H1 (cell line): Measurements from ENCODE around the gene KIAA1755. TPM values are rescaled to one million over a fixed set of nuclear protein-coding genes. Genes with fewer than 3 reads are reported as not detected.

Experiments used
- TAF1 ChIP-seq: IDR thresholded peaks from 2 replicates; pipeline ENCODE4 v1.6.1; 2011; ENCODE audit warnings: mild to moderate bottlenecking, low read depth, low read length
- polyA plus RNA-seq, 7 experiments: library from polyadenylated mRNA; depleted of rRNA in 3 of 7; stranded (reverse) in 5 of 7; unstranded in 2 of 7; fragments of >200 nt in 5 of 7; fragments of 200-250 nt in 2 of 7; gene quantifications; 1 replicate in 5 of 7; 2 replicates in 1 of 7; 4 replicates in 1 of 7; pipeline versions ENCODE4 v1.2.1 to v1.2.3, GENCODE V29; 2011 to 2013; ENCODE audit warnings: missing spikeins in 2 of 7, mixed read lengths in 2 of 7
- total RNA-seq: library from RNA; stranded (reverse); fragmentation: NEBNext Ultra II Directional; extraction: Animal tissue kit (Norgen Biotek cat#: 25700); gene quantifications from 2 replicates; pipeline ENCODE4 v1.2.1, GENCODE V29; 2021

The KIAA1755 gene
- total and polyA plus RNA-seq, 2 of the 8 experiments (the other 6 are each of a cell fraction or from before 2014, with no cell fraction given) = 0.23 TPM; not detected in 1

GRCh38 chr20:38178065-38178491, 82.5 kb downstream of the KIAA1755 start (continued):
- TF ChIP-seq TAF1 = no peak
